ENCODE measurements around the gene DDX10. TPM values are rescaled to one million over a fixed set of nuclear protein-coding genes. Genes with fewer than 3 reads are reported as not detected.
"Not testable (repeated sequence)": the region's sequence is repeated elsewhere in the genome, so short reads cannot be mapped to it uniquely, and the experiment has no call there.

DDX10 gene
- total and polyA plus RNA-seq, 4 donors = 20.5 to 34.2 (median 24.4) TPM

GRCh38 chr11:108729227-108729871 lies 64.5 kb downstream of the DDX10 start:
- Histone ChIP-seq H3K27me3 (ENCODE audit: control insufficient read depth, insufficient read depth, low read length) (no peaks in the 10 kb centered on the region), H3K36me3 (ENCODE audit: control insufficient read depth, insufficient read depth, low read length) (no peaks in the 10 kb centered on the region), H3K4me1 (ENCODE audit: control insufficient read depth, insufficient read depth, low read length) (peaks cover 3% of the 10 kb centered on the region), H3K27ac (ENCODE audit: low read depth, low read length) (no peak overlapping the region), H3K4me3 (ENCODE audit: low read depth, low read length) (no peak overlapping the region), H3K9me3 (ENCODE audit: control insufficient read depth, insufficient read depth, low read length) (no peaks in the 10 kb centered on the region)
- 65% methylated on average over 4 of the region's 7 CpGs for WGBS (ENCODE audit: insufficient coverage)
- DNase-seq (ENCODE audit: low read depth in 4 of 6, low spot score in 6 of 6) = peak in 2 of 6 donors; percentile 3 to 55

- no peaks in the 10 kb centered on the region for H3K27me3 ChIP-seq (ENCODE audit: control insufficient read depth, insufficient read depth, low read length)
- no peak for DNase-seq (ENCODE audit: low read depth in 4 of 6, low spot score in 6 of 6)
- peaks cover 3% of the 10 kb centered on the region for H3K4me1 ChIP-seq (ENCODE audit: control insufficient read depth, insufficient read depth, low read length)
- H3K4me3 ChIP-seq (ENCODE audit: low read depth, low read length) = no peak overlapping the region
- no peaks in the 10 kb centered on the region for H3K9me3 ChIP-seq (ENCODE audit: control insufficient read depth, insufficient read depth, low read length)
- 87% methylated on average over 8 of the region's 8 CpGs for WGBS (ENCODE audit: insufficient coverage)
- no peaks in the 10 kb centered on the region for H3K36me3 ChIP-seq (ENCODE audit: control insufficient read depth, insufficient read depth, low read length)
- H3K27ac ChIP-seq (ENCODE audit: low read depth, low read length) = no peak overlapping the region
Measured at GRCh38 chr11:108732395-108732794, 67.5 kb downstream of the DDX10 start.

GRCh38 chr11:108733479-108734116 lies 68.7 kb downstream of the DDX10 start:
- Histone ChIP-seq H3K4me1 (ENCODE audit: control insufficient read depth, insufficient read depth, low read length) (peaks cover 3% of the 10 kb centered on the region), H3K4me3 (ENCODE audit: low read depth, low read length) (no peak overlapping the region), H3K9me3 (ENCODE audit: control insufficient read depth, insufficient read depth, low read length) (no peaks in the 10 kb centered on the region), H3K27ac (ENCODE audit: low read depth, low read length) (no peak overlapping the region), H3K27me3 (ENCODE audit: control insufficient read depth, insufficient read depth, low read length) (no peaks in the 10 kb centered on the region), H3K36me3 (ENCODE audit: control insufficient read depth, insufficient read depth, low read length) (no peaks in the 10 kb centered on the region)
- no peak for DNase-seq (ENCODE audit: low read depth in 4 of 6, low spot score in 6 of 6)
- WGBS (ENCODE audit: insufficient coverage) = 89% methylated on average over 3 of the region's 6 CpGs

DNA sequence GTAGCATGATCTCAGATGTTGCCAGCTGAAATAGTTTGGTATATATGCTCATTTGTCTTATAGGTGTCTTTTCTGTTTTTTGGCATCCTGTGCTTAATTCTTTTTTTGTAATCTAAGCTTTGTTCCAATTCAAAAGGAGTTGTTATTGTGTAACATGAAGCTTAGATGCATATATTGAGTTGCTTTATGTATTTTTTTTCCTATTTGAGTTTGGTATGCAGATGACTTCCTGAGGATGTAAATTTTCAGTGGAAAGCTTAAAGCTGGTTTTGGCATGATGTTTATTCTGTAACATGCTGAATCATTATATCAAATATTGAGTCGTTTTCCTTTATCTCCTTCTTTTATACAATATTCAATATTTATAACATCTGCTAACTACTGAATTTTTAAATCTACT lies 69.4 kb downstream of the DDX10 start:
- H3K27ac ChIP-seq (ENCODE audit: low read depth, low read length) = no peak overlapping the region
- no peak for DNase-seq (ENCODE audit: low read depth in 4 of 6, low spot score in 6 of 6)
- H3K36me3 ChIP-seq (ENCODE audit: control insufficient read depth, insufficient read depth, low read length) = no peaks in the 10 kb centered on the region
- no peaks in the 10 kb centered on the region for H3K9me3 ChIP-seq (ENCODE audit: control insufficient read depth, insufficient read depth, low read length)
- WGBS (ENCODE audit: insufficient coverage) = no CpG with 5 or more reads among the region's 1 CpG
- no peak overlapping the region for H3K4me3 ChIP-seq (ENCODE audit: low read depth, low read length)
- peaks cover 3% of the 10 kb centered on the region for H3K4me1 ChIP-seq (ENCODE audit: control insufficient read depth, insufficient read depth, low read length)
- H3K27me3 ChIP-seq (ENCODE audit: control insufficient read depth, insufficient read depth, low read length) = no peaks in the 10 kb centered on the region

DNA sequence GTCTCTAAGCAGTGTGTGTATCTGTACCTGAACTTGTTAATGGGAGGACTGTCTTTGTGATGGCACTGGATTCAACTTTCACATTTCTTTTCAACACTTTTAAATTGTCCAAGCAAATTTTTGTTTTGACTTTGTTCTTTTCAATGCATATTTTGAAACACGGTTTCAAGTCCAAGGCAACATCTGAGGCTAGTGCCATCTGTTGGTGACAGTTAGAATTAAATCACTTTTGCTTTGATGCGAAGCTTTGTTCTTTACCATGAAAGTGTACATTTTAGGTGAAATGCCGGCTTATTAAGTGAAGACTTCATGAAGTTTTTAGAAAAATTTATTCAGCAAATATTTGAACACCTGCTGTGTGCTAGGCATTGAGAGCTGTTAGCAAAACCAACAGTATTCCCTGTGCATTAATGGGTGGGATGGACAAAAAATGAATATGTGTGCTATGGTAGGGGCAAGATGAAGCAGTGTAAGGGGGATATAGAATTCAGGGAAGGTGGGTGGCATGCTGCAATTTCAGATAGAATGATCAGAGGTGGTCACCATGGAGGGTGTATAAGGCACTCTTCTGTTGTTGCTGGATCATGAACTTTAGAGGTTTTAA lies 70.2 kb downstream of the DDX10 start:
- whole genome bisulfite sequencing (ENCODE audit: insufficient coverage) = 93% methylated on average over 3 of the region's 3 CpGs
- Histone ChIP-seq H3K4me1 (ENCODE audit: control insufficient read depth, insufficient read depth, low read length) (no peaks in the 10 kb centered on the region), H3K27me3 (ENCODE audit: control insufficient read depth, insufficient read depth, low read length) (no peaks in the 10 kb centered on the region), H3K27ac (ENCODE audit: low read depth, low read length) (no peak overlapping the region), H3K36me3 (ENCODE audit: control insufficient read depth, insufficient read depth, low read length) (no peaks in the 10 kb centered on the region), H3K9me3 (ENCODE audit: control insufficient read depth, insufficient read depth, low read length) (no peaks in the 10 kb centered on the region), H3K4me3 (ENCODE audit: low read depth, low read length) (no peak overlapping the region)
- peak in 2 of 6 donors; percentile 23 to 62 for DNase-seq (ENCODE audit: low read depth in 4 of 6, low spot score in 6 of 6)

GRCh38 chr11:108740132-108740531 lies 75.3 kb downstream of the DDX10 start:
- H3K36me3 ChIP-seq (ENCODE audit: control insufficient read depth, insufficient read depth, low read length); H3K27me3 ChIP-seq (ENCODE audit: control insufficient read depth, insufficient read depth, low read length); DNase-seq (ENCODE audit: low read depth in 4 of 6, low spot score in 6 of 6); H3K9me3 ChIP-seq (ENCODE audit: control insufficient read depth, insufficient read depth, low read length); H3K4me3 ChIP-seq (ENCODE audit: low read depth, low read length); H3K27ac ChIP-seq (ENCODE audit: low read depth, low read length); H3K4me1 ChIP-seq (ENCODE audit: control insufficient read depth, insufficient read depth, low read length): not testable (repeated sequence)
- no CpG with 5 or more reads among the region's 2 CpGs for WGBS (ENCODE audit: insufficient coverage)

- Histone ChIP-seq H3K4me3 (ENCODE audit: low read depth, low read length) (no peak overlapping the region), H3K27ac (ENCODE audit: low read depth, low read length) (no peak overlapping the region), H3K36me3 (ENCODE audit: control insufficient read depth, insufficient read depth, low read length) (no peaks in the 10 kb centered on the region), H3K27me3 (ENCODE audit: control insufficient read depth, insufficient read depth, low read length) (no peaks in the 10 kb centered on the region), H3K4me1 (ENCODE audit: control insufficient read depth, insufficient read depth, low read length) (no peaks in the 10 kb centered on the region), H3K9me3 (ENCODE audit: control insufficient read depth, insufficient read depth, low read length) (peaks cover 5% of the 10 kb centered on the region)
- no peak for DNase-seq (ENCODE audit: low read depth in 4 of 6, low spot score in 6 of 6)
- 100% methylated on average over 1 of the region's 3 CpGs for WGBS (ENCODE audit: insufficient coverage)
Measured at GRCh38 chr11:108743851-108744250, 79.0 kb downstream of the DDX10 start.

GRCh38 chr11:108748968-108749367 lies 84.1 kb downstream of the DDX10 start:
- Histone ChIP-seq H3K36me3 (ENCODE audit: control insufficient read depth, insufficient read depth, low read length) (no peaks in the 10 kb centered on the region), H3K27ac (ENCODE audit: low read depth, low read length) (no peak overlapping the region), H3K4me3 (ENCODE audit: low read depth, low read length) (no peak overlapping the region), H3K4me1 (ENCODE audit: control insufficient read depth, insufficient read depth, low read length) (no peaks in the 10 kb centered on the region), H3K9me3 (ENCODE audit: control insufficient read depth, insufficient read depth, low read length) (no peaks in the 10 kb centered on the region), H3K27me3 (ENCODE audit: control insufficient read depth, insufficient read depth, low read length) (no peaks in the 10 kb centered on the region)
- no CpG with 5 or more reads among the region's 6 CpGs for WGBS (ENCODE audit: insufficient coverage)
- DNase-seq (ENCODE audit: low read depth in 4 of 6, low spot score in 6 of 6) = no peak

- no peak overlapping the region for H3K4me3 ChIP-seq (ENCODE audit: low read depth, low read length)
- no peaks in the 10 kb centered on the region for H3K27me3 ChIP-seq (ENCODE audit: control insufficient read depth, insufficient read depth, low read length)
- no peaks in the 10 kb centered on the region for H3K36me3 ChIP-seq (ENCODE audit: control insufficient read depth, insufficient read depth, low read length)
- no peaks in the 10 kb centered on the region for H3K4me1 ChIP-seq (ENCODE audit: control insufficient read depth, insufficient read depth, low read length)
- no CpG with 5 or more reads among the region's 4 CpGs for WGBS (ENCODE audit: insufficient coverage)
- H3K9me3 ChIP-seq (ENCODE audit: control insufficient read depth, insufficient read depth, low read length) = no peaks in the 10 kb centered on the region
- DNase-seq (ENCODE audit: low read depth in 4 of 6, low spot score in 6 of 6) = no peak
- no peak overlapping the region for H3K27ac ChIP-seq (ENCODE audit: low read depth, low read length)
Measured at GRCh38 chr11:108751444-108751843, 86.6 kb downstream of the DDX10 start.

- Histone ChIP-seq H3K4me1 (ENCODE audit: control insufficient read depth, insufficient read depth, low read length) (no peaks in the 10 kb centered on the region), H3K36me3 (ENCODE audit: control insufficient read depth, insufficient read depth, low read length) (no peaks in the 10 kb centered on the region), H3K9me3 (ENCODE audit: control insufficient read depth, insufficient read depth, low read length) (no peaks in the 10 kb centered on the region), H3K27ac (ENCODE audit: low read depth, low read length) (no peak overlapping the region), H3K4me3 (ENCODE audit: low read depth, low read length) (no peak overlapping the region), H3K27me3 (ENCODE audit: control insufficient read depth, insufficient read depth, low read length) (no peaks in the 10 kb centered on the region)
- no peak for DNase-seq (ENCODE audit: low read depth in 4 of 6, low spot score in 6 of 6)
Measured at GRCh38 chr11:108752297-108752751, 87.5 kb downstream of the DDX10 start.
